Small intestine (tissue), 7 donors: Measurements from ENCODE around the gene NIF3L1. TPM values are rescaled to one million over a fixed set of nuclear protein-coding genes. Genes with fewer than 3 reads are reported as not detected.
A peak's percentile ranks its signal among the peaks of the same experiment; 100 is the strongest.

Experiments used
- DNase-seq, 2 donors: peaks; one replicate each; pipeline versions ENCODE4 v3.0.0 to v3.0.0-alpha.2; 2013
- FAIRE-seq: peaks from 2 replicates; lab custom pipeline; 2012; peaks lifted over from hg19 to GRCh38; lab: Jason Lieb, UNC
- H3K27ac ChIP-seq, 3 donors: one replicate each; pipeline ENCODE4 v1.5.1; 2013; ENCODE audit warnings: low read length in 2 of 3, mild to moderate bottlenecking in 2 of 3, control low read depth in 1 of 3, inconsistent platforms in 1 of 3, low read depth in 1 of 3, moderate library complexity in 1 of 3
- H3K27me3 ChIP-seq, 3 donors: one replicate each; pipeline ENCODE4 v1.6.1; 2013; ENCODE audit warnings: low read length in 3 of 3, inconsistent platforms in 1 of 3; ENCODE audit not compliant: control insufficient read depth in 3 of 3, insufficient read depth in 3 of 3
- H3K36me3 ChIP-seq, 3 donors: one replicate each; pipeline ENCODE4 v1.6.1; 2013; ENCODE audit warnings: low read length in 3 of 3, inconsistent platforms in 1 of 3, low read depth in 1 of 3, mild to moderate bottlenecking in 1 of 3, moderate library complexity in 1 of 3; ENCODE audit not compliant: control insufficient read depth in 3 of 3, insufficient read depth in 2 of 3
- H3K4me1 ChIP-seq, 3 donors: one replicate each; pipeline ENCODE4 v1.6.1; 2013; ENCODE audit warnings: low read length in 2 of 3, inconsistent platforms in 1 of 3, low read depth in 1 of 3, mild to moderate bottlenecking in 1 of 3, moderate library complexity in 1 of 3; ENCODE audit not compliant: control insufficient read depth in 3 of 3, insufficient read depth in 2 of 3
- H3K4me3 ChIP-seq, 3 donors: one replicate each; pipeline ENCODE4 v1.5.1; 2013; ENCODE audit warnings: low read length in 3 of 3, control low read depth in 1 of 3, inconsistent platforms in 1 of 3, low read depth in 1 of 3, mild to moderate bottlenecking in 1 of 3, moderate library complexity in 1 of 3
- H3K9me3 ChIP-seq, 2 donors: one replicate each; pipeline ENCODE4 v1.6.1; 2013; ENCODE audit warnings: low read depth in 1 of 2, low read length in 1 of 2; ENCODE audit not compliant: control insufficient read depth in 2 of 2, insufficient read depth in 1 of 2
- WGBS, 3 donors: extraction: QIAGEN DNeasy Blood & Tissue Kit; methylation state at CpG; one replicate each; pipeline ENCODE4 v1.1.7; 2013; 5-methylcytosine and 5-hydroxymethylcytosine counted together
- polyA plus RNA-seq, 4 donors: library from polyadenylated mRNA; stranded (reverse) in 3 of 4; unstranded in 1 of 4; fragments of 200-250 nt in 3 of 4; fragments of 120-200 nt in 1 of 4; gene quantifications; one replicate each; pipeline versions ENCODE4 v1.2.1 to v1.2.3, GENCODE V29; 2013
- donor health status: healthy with polysubstance abuse.
- donor health status: control.
- donor health status: control.
- donor health status: Bipolar disorder and iron deficiency.
- donor health status: healthy.

Gene NIF3L1
- polyA plus RNA-seq, 4 donors, result 17.6 to 33.2 (median 28.2) TPM

DNA sequence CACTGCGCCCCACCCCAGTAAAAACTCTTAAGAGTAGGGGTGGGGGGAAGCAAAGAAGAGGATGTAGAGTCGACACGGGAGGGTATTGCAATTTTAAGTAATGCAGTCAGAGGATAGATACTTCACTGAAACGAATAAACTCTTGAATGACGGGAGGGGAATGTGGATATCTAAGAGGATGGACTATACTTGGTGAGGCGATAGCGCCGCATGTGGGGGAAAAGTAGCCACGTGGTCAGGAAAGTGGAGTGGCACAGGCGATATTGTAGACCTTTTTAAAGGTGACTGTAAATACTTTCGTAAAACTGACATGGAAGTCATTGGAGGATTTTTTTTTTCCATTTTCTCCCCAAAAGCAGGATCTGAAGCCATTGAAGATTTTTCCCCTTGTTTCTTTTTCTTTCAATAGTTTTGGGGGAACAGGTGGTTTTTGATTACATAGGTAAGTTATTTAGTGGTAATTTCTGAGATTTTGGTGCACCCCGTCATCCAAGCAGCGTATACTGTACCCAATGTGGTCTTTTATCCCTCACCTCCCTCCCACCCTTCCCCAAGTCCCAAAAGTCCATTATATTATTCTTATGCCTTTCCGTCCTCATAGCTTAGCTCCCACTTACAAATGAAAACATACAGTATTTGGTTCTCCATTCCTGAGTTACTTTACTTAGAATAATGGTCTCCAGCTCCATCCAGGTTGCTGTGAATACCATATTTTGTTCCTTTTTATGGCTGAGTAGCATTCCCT lies 38.5 kb upstream of the NIF3L1 start:
- no peak for FAIRE-seq
- 90 to 94% (median 92%) methylated on average over 14 of the region's 14 CpGs for WGBS, 3 donors
- peaks cover 13 to 31% (median 22%) of the 10 kb centered on the region in 3 donors for H3K36me3 ChIP-seq

DNA sequence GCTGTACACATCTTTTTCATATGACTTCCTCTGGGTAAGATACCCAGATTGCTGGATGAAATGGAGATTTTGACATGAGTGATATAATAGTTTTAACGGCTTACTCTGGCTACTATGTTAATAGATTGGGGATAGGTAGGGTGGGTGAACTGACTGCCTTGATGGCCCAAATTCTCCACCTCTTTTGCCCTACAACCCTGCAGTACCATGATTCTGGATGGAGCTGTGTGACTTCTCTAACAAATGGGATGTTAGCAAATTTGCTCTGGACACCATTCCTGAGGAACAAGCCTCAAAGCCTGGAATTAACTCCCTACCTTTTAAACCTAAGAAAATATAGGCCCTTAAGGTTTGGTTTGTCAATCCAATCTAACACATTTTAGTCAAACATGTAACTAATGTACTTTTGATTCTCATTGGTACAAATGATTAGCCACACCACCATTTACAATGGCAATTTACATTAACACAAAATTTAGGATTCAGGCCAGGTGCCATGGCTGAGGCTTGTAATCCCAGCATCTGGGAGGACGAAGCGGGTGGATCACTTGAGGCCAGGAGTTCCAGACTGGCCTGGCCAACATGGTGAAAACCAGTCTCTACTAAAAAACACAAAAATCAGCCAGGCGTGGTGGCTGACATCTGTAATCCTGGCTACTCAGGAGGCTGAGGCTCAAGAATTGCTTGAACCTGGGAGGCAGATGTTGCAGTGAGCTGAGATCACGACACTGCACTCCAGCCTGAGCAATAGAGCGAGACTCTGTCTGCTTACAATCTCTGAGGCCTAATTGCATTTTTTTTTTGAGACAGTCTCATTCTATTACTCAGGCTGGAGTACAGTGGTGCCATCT lies 37.5 kb upstream of the NIF3L1 start:
- H3K9me3 ChIP-seq, result no peaks in the 10 kb centered on the region
- WGBS, 3 donors, result 95 to 97% (median 96%) methylated on average over 6 of the region's 6 CpGs
- DNase-seq (no peak), FAIRE-seq (no peak)
- peaks cover 18 to 38% (median 22%) of the 10 kb centered on the region in 3 donors for H3K36me3 ChIP-seq
- H3K4me1 ChIP-seq, result no peaks in the 10 kb centered on the region
- no peaks in the 10 kb centered on the region for H3K27me3 ChIP-seq
- no peak overlapping the region for H3K4me3 ChIP-seq
- H3K27ac ChIP-seq, result peak overlapping the region in 1 of 3 donors; percentile 12

More for the DNA sequence above, 38.5 kb upstream of the NIF3L1 start:
- no peaks in the 10 kb centered on the region for H3K27me3 ChIP-seq
- no peaks in the 10 kb centered on the region for H3K4me1 ChIP-seq
- H3K4me3 ChIP-seq, result no peak overlapping the region
- no peaks in the 10 kb centered on the region for H3K9me3 ChIP-seq
- no peak overlapping the region for H3K27ac ChIP-seq
- DNase-seq, result no peak

DNA sequence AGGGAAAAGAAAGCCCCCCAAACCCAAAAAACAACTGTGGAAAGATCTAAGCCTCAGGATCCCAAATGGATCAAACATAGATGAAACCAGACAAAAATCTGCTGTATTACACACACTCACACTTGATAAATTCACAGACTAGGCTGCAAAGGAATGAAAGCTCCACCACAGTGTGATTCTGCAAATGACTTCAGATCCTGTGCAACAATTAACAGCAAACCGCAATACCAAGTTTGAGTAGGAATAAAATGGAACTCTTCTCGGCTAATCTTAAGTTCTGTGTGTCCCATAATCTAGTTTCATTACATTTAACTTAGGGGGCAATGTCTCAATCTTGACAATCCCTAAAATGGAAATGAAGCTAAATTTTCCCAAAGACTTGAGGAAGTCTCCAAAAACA lies 36.6 kb upstream of the NIF3L1 start:
- no peak overlapping the region for H3K27ac ChIP-seq
- no peak for FAIRE-seq
- H3K27me3 ChIP-seq, result no peaks in the 10 kb centered on the region
- H3K36me3 ChIP-seq, result peaks cover 24 to 42% (median 26%) of the 10 kb centered on the region in 3 donors
- no peaks in the 10 kb centered on the region for H3K9me3 ChIP-seq
- 96 to 98% (median 97%) methylated on average over 2 of the region's 2 CpGs for WGBS, 3 donors
- no peak overlapping the region for H3K4me3 ChIP-seq
- no peaks in the 10 kb centered on the region for H3K4me1 ChIP-seq
- DNase-seq, result no peak

DNA sequence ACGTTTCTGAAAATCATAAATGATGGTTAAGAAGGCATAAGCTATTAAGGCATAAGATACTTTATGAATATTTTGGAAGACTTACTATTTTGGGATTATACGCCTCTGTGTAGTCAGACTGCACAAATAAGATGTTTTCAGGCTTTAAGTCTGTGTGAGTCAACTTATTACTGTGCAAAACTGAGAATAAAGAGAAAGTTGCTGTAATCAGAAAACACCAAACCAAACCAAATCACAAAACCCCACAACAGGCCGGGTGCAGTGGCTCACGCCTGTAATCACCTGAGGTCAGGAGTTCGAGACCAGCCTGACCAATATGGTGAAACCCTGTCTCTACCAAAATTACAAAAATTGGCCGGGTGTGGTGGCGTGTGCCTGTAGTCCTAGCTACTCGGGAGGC lies 32.4 kb upstream of the NIF3L1 start:
- Histone ChIP-seq H3K27ac (no peak overlapping the region), H3K4me3 (no peak overlapping the region), H3K27me3 (no peaks in the 10 kb centered on the region), H3K36me3 (peaks cover 29 to 48% (median 44%) of the 10 kb centered on the region in 3 donors), H3K4me1 (peaks cover 0 to 13% (median 3%) of the 10 kb centered on the region in 3 donors), H3K9me3 (no peaks in the 10 kb centered on the region)
- DNase-seq, result no peak
- WGBS, 3 donors, result 80 to 86% (median 81%) methylated on average over 8 of the region's 8 CpGs
- no peak for FAIRE-seq

DNA sequence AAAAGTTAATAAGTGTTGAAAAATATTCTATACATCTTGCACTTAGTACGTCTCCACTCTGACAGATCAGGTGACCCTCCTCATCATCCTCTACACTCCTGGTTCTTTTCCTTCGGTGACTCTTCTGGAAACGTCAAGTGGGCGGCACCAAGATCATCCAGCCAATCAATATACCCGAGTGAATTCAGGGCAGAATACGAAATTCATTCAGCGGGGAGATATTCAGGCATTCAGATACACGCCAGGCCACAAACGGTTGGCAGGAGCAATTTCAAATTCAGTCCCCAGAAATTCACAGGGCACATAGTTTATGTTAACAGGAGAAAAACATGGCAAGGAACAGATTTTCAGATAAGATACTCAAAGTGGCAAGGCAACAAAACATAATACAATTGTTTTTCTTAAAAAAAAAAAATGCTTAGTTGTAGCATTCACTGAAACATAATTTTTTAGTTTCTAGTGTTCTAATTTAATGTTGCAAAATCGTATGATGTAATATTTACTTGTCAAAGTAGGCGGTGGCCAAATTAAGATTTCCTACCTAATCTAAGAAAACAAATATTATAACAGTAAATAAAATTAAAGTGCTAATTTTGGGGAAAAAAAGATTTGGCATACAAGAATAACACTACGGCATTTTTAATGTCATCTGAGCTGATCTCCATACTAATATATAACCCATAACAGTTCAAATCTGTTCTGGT lies 28.9 kb upstream of the NIF3L1 start:
- Histone ChIP-seq H3K4me1 (peaks cover 0 to 13% (median 3%) of the 10 kb centered on the region in 3 donors), H3K9me3 (no peaks in the 10 kb centered on the region), H3K36me3 (peaks cover 14 to 35% (median 34%) of the 10 kb centered on the region in 3 donors), H3K27ac (peak overlapping the region in 1 of 3 donors; percentile 4), H3K27me3 (no peaks in the 10 kb centered on the region), H3K4me3 (no peak overlapping the region)
- 26 to 34% (median 28%) methylated on average over 12 of the region's 12 CpGs for WGBS, 3 donors
- peak in 1 of 2 donors; percentile 20 for DNase-seq
- no peak for FAIRE-seq

DNA sequence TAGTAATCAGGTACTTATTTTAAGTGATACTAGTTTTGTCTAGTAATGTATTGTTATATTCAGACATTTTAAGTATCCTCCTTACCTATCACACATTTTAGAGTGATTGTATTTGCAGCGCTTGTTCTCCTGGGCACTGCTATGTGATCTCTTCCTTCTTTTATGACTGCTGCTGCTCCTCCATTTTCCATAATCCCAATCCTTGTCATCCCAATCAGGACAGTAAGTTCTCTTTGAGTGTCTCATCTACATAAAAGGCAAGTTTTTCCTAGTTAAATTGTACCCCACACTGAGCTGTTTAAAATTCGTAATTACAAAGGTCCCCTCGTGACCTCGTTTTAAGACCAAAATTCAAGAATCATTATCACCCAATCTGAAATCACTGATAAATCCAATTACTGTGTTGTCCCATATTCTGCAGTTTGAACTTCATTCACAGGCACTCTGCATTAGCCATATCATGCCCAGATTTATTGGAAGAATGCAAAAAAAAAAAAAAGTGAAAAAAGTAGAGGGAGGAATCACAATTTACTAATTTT lies 27.5 kb upstream of the NIF3L1 start:
- FAIRE-seq (no peak), DNase-seq (peak in 1 of 2 donors; percentile 24)
- peaks cover 14 to 26% (median 24%) of the 10 kb centered on the region in 3 donors for H3K36me3 ChIP-seq
- WGBS, 3 donors, result 2 to 4% (median 4%) methylated on average over 4 of the region's 4 CpGs
- peaks cover 0 to 13% (median 3%) of the 10 kb centered on the region in 3 donors for H3K4me1 ChIP-seq
- H3K4me3 ChIP-seq, result peak overlapping the region; percentile 91 to 99 (median 93)
- no peaks in the 10 kb centered on the region for H3K27me3 ChIP-seq
- H3K27ac ChIP-seq, result peak overlapping the region; percentile 11 to 58 (median 44)
- H3K9me3 ChIP-seq, result no peaks in the 10 kb centered on the region

DNA sequence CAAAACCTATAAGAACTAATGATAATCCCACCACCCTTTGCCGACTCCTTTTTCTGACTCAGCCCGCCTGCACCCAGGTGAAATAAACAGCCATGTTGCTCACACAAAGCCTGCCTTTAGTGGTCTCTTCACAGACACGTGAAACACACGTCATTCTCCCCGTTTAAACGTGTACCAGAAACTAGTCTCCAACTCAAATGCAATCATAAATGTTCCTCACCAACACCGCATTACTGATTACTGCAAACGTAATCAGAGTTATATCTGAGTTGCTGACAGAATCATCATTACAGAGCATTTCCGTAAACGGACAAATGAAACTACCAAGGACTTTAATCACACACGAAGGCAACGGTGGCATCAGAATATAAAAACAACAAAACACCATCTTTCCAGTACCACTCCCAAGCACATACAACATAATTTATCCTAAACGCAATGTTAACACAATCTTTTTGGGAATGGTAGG lies 26.6 kb upstream of the NIF3L1 start:
- Histone ChIP-seq H3K4me3 (peak overlapping the region; percentile 91 to 99 (median 93)), H3K36me3 (peaks cover 11 to 21% (median 20%) of the 10 kb centered on the region in 3 donors), H3K9me3 (no peaks in the 10 kb centered on the region), H3K27me3 (no peaks in the 10 kb centered on the region), H3K27ac (peak overlapping the region; percentile 98 to 100 (median 100)), H3K4me1 (peaks cover 0 to 13% (median 3%) of the 10 kb centered on the region in 3 donors)
- WGBS, 3 donors, result 0 to 1% (median 0%) methylated on average over 13 of the region's 13 CpGs
- no peak for FAIRE-seq
- peak; percentile 58 to 79 for DNase-seq
